HepG2 (cell line): Measurements from ENCODE around the gene KLHL17. TPM values are rescaled to one million over a fixed set of nuclear protein-coding genes. Genes with fewer than 3 reads are reported as not detected.

Experiments
- ELF1 ChIP-seq: sonication (generic); formaldehyde crosslinking; IDR thresholded peaks from 2 replicates; pipeline ENCODE4 v1.4.0; 2020; ENCODE audit warnings: missing genetic modification reagents
- ELK4 ChIP-seq: sonication (generic); formaldehyde crosslinking; IDR thresholded peaks from 2 replicates; pipeline ENCODE4 v1.9.0; 2021; ENCODE audit warnings: missing genetic modification reagents, borderline replicate concordance
- RCOR2 ChIP-seq: IDR thresholded peaks from 2 replicates; pipeline ENCODE4 v1.6.1; 2016; ENCODE audit warnings: missing biosample characterization, missing genetic modification reagents
- ZNF256 ChIP-seq: sonication (generic); formaldehyde crosslinking; conservative IDR thresholded peaks from 2 replicates; pipeline ENCODE4 v1.4.0; 2020; ENCODE audit warnings: missing genetic modification reagents
- ZSCAN12 ChIP-seq: sonication (generic); formaldehyde crosslinking; IDR thresholded peaks from 2 replicates; pipeline ENCODE4 v1.9.0; 2021; ENCODE audit warnings: mild to moderate bottlenecking, missing genetic modification reagents
- polyA plus RNA-seq, 8 experiments: library from polyadenylated mRNA; depleted of rRNA in 3 of 8; stranded (reverse) in 7 of 8; unstranded in 1 of 8; fragments of >200 nt; fragmentation: Illumina TruSeq in 4 of 8; extraction: Trizol in 4 of 8; gene quantifications; 2 replicates each; pipeline versions ENCODE4 v1.2.1 to v1.2.3, GENCODE V29; 2011 to 2016; ENCODE audit warnings: low read depth in 4 of 8, missing spikeins in 1 of 8, mixed read lengths in 1 of 8; ENCODE audit not compliant: insufficient read depth in 1 of 8
- total RNA-seq, 5 experiments: library from RNA; depleted of rRNA; stranded (reverse); fragments of >200 nt; fragmentation: Illumina TruSeq; extraction: Trizol; gene quantifications; 2 replicates each; pipeline ENCODE4 v1.2.3, GENCODE V29; 2016; ENCODE audit warnings: low read depth in 1 of 5
- TF ChIP-seq, protein P1 (sequence below): sonication (generic); formaldehyde crosslinking; IDR thresholded peaks from 2 replicates; pipeline ENCODE4 v1.5.0; 2020; ENCODE audit warnings: mild to moderate bottlenecking, missing genetic modification reagents, borderline replicate concordance
- TF ChIP-seq, protein P2 (sequence below): sonication (generic); formaldehyde crosslinking; IDR thresholded peaks from 2 replicates; pipeline ENCODE4 v1.4.0; 2020; ENCODE audit warnings: missing genetic modification reagents
- TF ChIP-seq, protein P3 (sequence below): sonication (generic); formaldehyde crosslinking; IDR thresholded peaks from 2 replicates; pipeline ENCODE4 v1.9.0; 2022; ENCODE audit warnings: low read depth, missing genetic modification reagents

The KLHL17 gene
- total and polyA plus RNA-seq, 2 of the 13 experiments (the other 11 are each of a cell fraction or from before 2014, with no cell fraction given): 9.3 to 24.7 TPM

GRCh38 chr1:966704-967300 is 6.4 kb downstream of the KLHL17 start (continued):
- TF ChIP-seq, protein P1, sequence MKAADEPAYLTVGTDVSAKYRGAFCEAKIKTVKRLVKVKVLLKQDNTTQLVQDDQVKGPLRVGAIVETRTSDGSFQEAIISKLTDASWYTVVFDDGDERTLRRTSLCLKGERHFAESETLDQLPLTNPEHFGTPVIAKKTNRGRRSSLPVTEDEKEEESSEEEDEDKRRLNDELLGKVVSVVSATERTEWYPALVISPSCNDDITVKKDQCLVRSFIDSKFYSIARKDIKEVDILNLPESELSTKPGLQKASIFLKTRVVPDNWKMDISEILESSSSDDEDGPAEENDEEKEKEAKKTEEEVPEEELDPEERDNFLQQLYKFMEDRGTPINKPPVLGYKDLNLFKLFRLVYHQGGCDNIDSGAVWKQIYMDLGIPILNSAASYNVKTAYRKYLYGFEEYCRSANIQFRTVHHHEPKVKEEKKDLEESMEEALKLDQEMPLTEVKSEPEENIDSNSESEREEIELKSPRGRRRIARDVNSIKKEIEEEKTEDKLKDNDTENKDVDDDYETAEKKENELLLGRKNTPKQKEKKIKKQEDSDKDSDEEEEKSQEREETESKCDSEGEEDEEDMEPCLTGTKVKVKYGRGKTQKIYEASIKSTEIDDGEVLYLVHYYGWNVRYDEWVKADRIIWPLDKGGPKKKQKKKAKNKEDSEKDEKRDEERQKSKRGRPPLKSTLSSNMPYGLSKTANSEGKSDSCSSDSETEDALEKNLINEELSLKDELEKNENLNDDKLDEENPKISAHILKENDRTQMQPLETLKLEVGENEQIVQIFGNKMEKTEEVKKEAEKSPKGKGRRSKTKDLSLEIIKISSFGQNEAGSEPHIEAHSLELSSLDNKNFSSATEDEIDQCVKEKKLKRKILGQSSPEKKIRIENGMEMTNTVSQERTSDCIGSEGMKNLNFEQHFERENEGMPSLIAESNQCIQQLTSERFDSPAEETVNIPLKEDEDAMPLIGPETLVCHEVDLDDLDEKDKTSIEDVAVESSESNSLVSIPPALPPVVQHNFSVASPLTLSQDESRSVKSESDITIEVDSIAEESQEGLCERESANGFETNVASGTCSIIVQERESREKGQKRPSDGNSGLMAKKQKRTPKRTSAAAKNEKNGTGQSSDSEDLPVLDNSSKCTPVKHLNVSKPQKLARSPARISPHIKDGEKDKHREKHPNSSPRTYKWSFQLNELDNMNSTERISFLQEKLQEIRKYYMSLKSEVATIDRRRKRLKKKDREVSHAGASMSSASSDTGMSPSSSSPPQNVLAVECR (CRISPR knock-in tag): no peak
- TF ChIP-seq ELF1 (CRISPR knock-in tag): no peak
- TF ChIP-seq, protein P2, sequence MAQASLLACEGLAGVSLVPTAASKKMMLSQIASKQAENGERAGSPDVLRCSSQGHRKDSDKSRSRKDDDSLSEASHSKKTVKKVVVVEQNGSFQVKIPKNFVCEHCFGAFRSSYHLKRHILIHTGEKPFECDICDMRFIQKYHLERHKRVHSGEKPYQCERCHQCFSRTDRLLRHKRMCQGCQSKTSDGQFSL: no peak
- no peak for TF ChIP-seq ZSCAN12 (CRISPR knock-in tag)
- TF ChIP-seq ZNF256 (CRISPR knock-in tag): no peak
- TF ChIP-seq, protein P3, sequence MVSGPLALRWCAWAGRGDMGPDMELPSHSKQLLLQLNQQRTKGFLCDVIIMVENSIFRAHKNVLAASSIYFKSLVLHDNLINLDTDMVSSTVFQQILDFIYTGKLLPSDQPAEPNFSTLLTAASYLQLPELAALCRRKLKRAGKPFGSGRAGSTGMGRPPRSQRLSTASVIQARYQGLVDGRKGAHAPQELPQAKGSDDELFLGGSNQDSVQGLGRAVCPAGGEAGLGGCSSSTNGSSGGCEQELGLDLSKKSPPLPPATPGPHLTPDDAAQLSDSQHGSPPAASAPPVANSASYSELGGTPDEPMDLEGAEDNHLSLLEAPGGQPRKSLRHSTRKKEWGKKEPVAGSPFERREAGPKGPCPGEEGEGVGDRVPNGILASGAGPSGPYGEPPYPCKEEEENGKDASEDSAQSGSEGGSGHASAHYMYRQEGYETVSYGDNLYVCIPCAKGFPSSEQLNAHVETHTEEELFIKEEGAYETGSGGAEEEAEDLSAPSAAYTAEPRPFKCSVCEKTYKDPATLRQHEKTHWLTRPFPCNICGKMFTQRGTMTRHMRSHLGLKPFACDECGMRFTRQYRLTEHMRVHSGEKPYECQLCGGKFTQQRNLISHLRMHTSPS (CRISPR knock-in tag): no peak
- TF ChIP-seq RCOR2 (CRISPR knock-in tag): no peak
- no peak for TF ChIP-seq ELK4 (CRISPR knock-in tag)
